Neural cell (in vitro differentiated cells): ENCODE data around the gene PYGO2. TPM values are rescaled to one million over a fixed set of nuclear protein-coding genes. Genes with fewer than 3 reads are reported as not detected.

ENCODE experiments used
- H2AFZ ChIP-seq: fragments of 200-600, 300-800 bp; sonication (generic), shearing (Covaris generic); 2 replicates; pipeline ENCODE4 v1.6.0; 2014; ENCODE audit warnings: low read depth, mild to moderate bottlenecking, antibody characterized with exemption, low read length, moderate library complexity
- H3F3A ChIP-seq: fragments of 200-600 bp; shearing (Covaris generic); 2 replicates; pipeline ENCODE4 v1.6.1; 2016; ENCODE audit warnings: mild to moderate bottlenecking, moderate library complexity, mixed read lengths, antibody characterized with exemption, low read length; ENCODE audit not compliant: insufficient read depth, poor library complexity, severe bottlenecking
- H3K27ac ChIP-seq: fragments of 200-600, 300-800 bp; sonication (generic), shearing (Covaris generic); 2 replicates; pipeline ENCODE4 v1.5.1; 2014; ENCODE audit warnings: mild to moderate bottlenecking, low read length, moderate library complexity
- H3K27me3 ChIP-seq: fragments of 300-800, 200-600 bp; sonication (generic), shearing (Covaris generic); 2 replicates; pipeline ENCODE4 v1.6.0; 2014; ENCODE audit warnings: mild to moderate bottlenecking, low read depth, low read length, moderate library complexity; ENCODE audit not compliant: insufficient read depth
- H3K36me3 ChIP-seq: fragments of 300-800, 200-600 bp; sonication (generic), shearing (Covaris generic); 2 replicates; pipeline ENCODE4 v1.5.1; 2014; ENCODE audit warnings: mild to moderate bottlenecking, antibody characterized with exemption, low read length, moderate library complexity; ENCODE audit not compliant: insufficient read depth
- H3K4me2 ChIP-seq: fragments of 300-800, 200-600 bp; sonication (generic), shearing (Covaris generic); 2 replicates; pipeline ENCODE4 v1.6.0; 2014; ENCODE audit warnings: mild to moderate bottlenecking, low read length
- H3K4me3 ChIP-seq: fragments of 300-800, 200-600 bp; sonication (generic), shearing (Covaris generic); 2 replicates; pipeline ENCODE4 v1.5.1; 2014; ENCODE audit warnings: mild to moderate bottlenecking, low read length, moderate library complexity
- H3K79me2 ChIP-seq: fragments of 200-600 bp; shearing (Covaris generic); replicated peaks from 2 replicates; pipeline ENCODE4 v1.6.0; 2014; ENCODE audit warnings: mild to moderate bottlenecking, low read length, moderate library complexity; ENCODE audit not compliant: insufficient read depth
- H3K9ac ChIP-seq: fragments of 300-800, 200-600 bp; sonication (generic), shearing (Covaris generic); 2 replicates; pipeline ENCODE4 v1.6.1; 2016; ENCODE audit warnings: mild to moderate bottlenecking, low read length, mixed read lengths
- H3K9me2 ChIP-seq: fragments of 200-600 bp; shearing (Covaris generic); 2 replicates; pipeline ENCODE4 v1.6.1; 2016; ENCODE audit warnings: mild to moderate bottlenecking, low read length, mixed read lengths; ENCODE audit not compliant: insufficient read depth
- H3K9me3 ChIP-seq: fragments of 200-600, 300-800 bp; sonication (generic), shearing (Covaris generic); 2 replicates; pipeline ENCODE4 v1.6.1; 2016; ENCODE audit warnings: mild to moderate bottlenecking, mixed run types, low read length, moderate library complexity, mixed read lengths
- H4K20me1 ChIP-seq: fragments of 200-600 bp; shearing (Covaris generic); 2 replicates; pipeline ENCODE4 v1.6.1; 2016; ENCODE audit warnings: mild to moderate bottlenecking, mixed run types; ENCODE audit not compliant: insufficient read depth
- CTCF ChIP-seq: fragments of 450-650 bp; IDR thresholded peaks from 2 replicates; pipeline ENCODE4 v1.5.1; 2014; ENCODE audit warnings: antibody characterized with exemption, mild to moderate bottlenecking, moderate library complexity; ENCODE audit not compliant: poor library complexity, severe bottlenecking
- EP300 ChIP-seq: fragments of 450-650 bp; conservative IDR thresholded peaks from 2 replicates; pipeline ENCODE4 v1.6.1; 2014; ENCODE audit warnings: antibody characterized with exemption, mild to moderate bottlenecking, moderate library complexity; ENCODE audit not compliant: poor library complexity, severe bottlenecking
- EZH2 ChIP-seq: fragments of 200-600, 300-800 bp; shearing (Covaris generic), sonication (generic); IDR thresholded peaks from 2 replicates; pipeline ENCODE4 v1.6.1; 2014; ENCODE audit warnings: antibody characterized with exemption, low read length, borderline replicate concordance, mild to moderate bottlenecking; ENCODE audit not compliant: insufficient read depth, poor library complexity, severe bottlenecking
- MXI1 ChIP-seq: fragments of 450-650 bp; conservative IDR thresholded peaks from 2 replicates; pipeline ENCODE4 v1.6.1; 2014; ENCODE audit warnings: antibody characterized with exemption, mild to moderate bottlenecking; ENCODE audit not compliant: poor library complexity, severe bottlenecking
- POLR2AphosphoS5 ChIP-seq: IDR thresholded peaks from 2 replicates; pipeline ENCODE4 v1.6.1; 2012
- RAD21 ChIP-seq: fragments of 450-650 bp; conservative IDR thresholded peaks from 2 replicates; pipeline ENCODE4 v1.6.1; 2014; ENCODE audit warnings: antibody characterized with exemption, mild to moderate bottlenecking, moderate library complexity
- REST ChIP-seq: IDR thresholded peaks from 2 replicates; pipeline ENCODE4 v1.6.1; 2012; ENCODE audit warnings: borderline replicate concordance
- SMC3 ChIP-seq: fragments of 450-650 bp; conservative IDR thresholded peaks from 2 replicates; pipeline ENCODE4 v1.6.1; 2014; ENCODE audit warnings: antibody characterized with exemption, mild to moderate bottlenecking, moderate library complexity; ENCODE audit not compliant: poor library complexity
- TAF1 ChIP-seq: IDR thresholded peaks from 2 replicates; pipeline ENCODE4 v1.6.1; 2012; ENCODE audit warnings: low read depth
- polyA plus RNA-seq: library from polyadenylated mRNA; depleted of rRNA; stranded (reverse); fragments of >200 nt; gene quantifications from 2 replicates; pipeline ENCODE4 v1.2.3, GENCODE V29; 2014

Gene PYGO2
- polyA plus RNA-seq, 1 donor from 2014 or later, result 13.4 TPM

GRCh38 chr1:154935749-154936554, 25.6 kb downstream of the PYGO2 start:
- peak overlapping the region; percentile 94 for H3K9ac ChIP-seq
- peak overlapping the region; percentile 85 for H3K4me2 ChIP-seq
- peaks cover 6% of the 10 kb centered on the region for H3K79me2 ChIP-seq
- H3K9me2 ChIP-seq, result no peaks in the 10 kb centered on the region
- H3K27me3 ChIP-seq, result no peaks in the 10 kb centered on the region
- no peaks in the 10 kb centered on the region for H3K9me3 ChIP-seq
- H3K27ac ChIP-seq, result peak overlapping the region; percentile 98
- H3F3A ChIP-seq, result no peaks in the 10 kb centered on the region
- H2AFZ ChIP-seq, result peak overlapping the region; percentile 94
- no peak for TF ChIP-seq EP300
- H3K4me3 ChIP-seq, result peak overlapping the region; percentile 80
- H3K36me3 ChIP-seq, result no peaks in the 10 kb centered on the region
- H4K20me1 ChIP-seq, result no peaks in the 10 kb centered on the region

GRCh38 chr1:154934358-154934948, 27.1 kb downstream of the PYGO2 start:
- no peak for TF ChIP-seq SMC3
- no peak for TF ChIP-seq REST
- no peak for TF ChIP-seq EP300
- no peak for TF ChIP-seq TAF1
- no peak for TF ChIP-seq RAD21
- TF ChIP-seq MXI1, result no peak
- no peak for TF ChIP-seq EZH2
- TF ChIP-seq POLR2AphosphoS5, result no peak
- TF ChIP-seq CTCF, result no peak
- H3K9me3 ChIP-seq, result no peaks in the 10 kb centered on the region
- H3K4me3 ChIP-seq, result no peak overlapping the region
- H2AFZ ChIP-seq, result no peak overlapping the region
- no peaks in the 10 kb centered on the region for H4K20me1 ChIP-seq
- H3K79me2 ChIP-seq, result peaks cover 6% of the 10 kb centered on the region
- H3K27me3 ChIP-seq, result no peaks in the 10 kb centered on the region
- no peaks in the 10 kb centered on the region for H3K36me3 ChIP-seq
- H3K4me2 ChIP-seq, result no peak overlapping the region
- no peaks in the 10 kb centered on the region for H3K9me2 ChIP-seq
- no peaks in the 10 kb centered on the region for H3F3A ChIP-seq
- no peak overlapping the region for H3K9ac ChIP-seq
- H3K27ac ChIP-seq, result no peak overlapping the region
